HepG2 (cell line): ENCODE data around the gene CLIC1. TPM values are rescaled to one million over a fixed set of nuclear protein-coding genes. Genes with fewer than 3 reads are reported as not detected.
A peak's percentile ranks its signal among the peaks of the same experiment; 100 is the strongest.

ENCODE experiments used
- ARNTL ChIP-seq: sonication (generic); formaldehyde crosslinking; IDR thresholded peaks from 2 replicates; pipeline ENCODE4 v1.4.0; 2020; ENCODE audit warnings: mild to moderate bottlenecking, missing genetic modification reagents
- CBX2 ChIP-seq, 2 experiments: fragments of 200-600 bp in 1 of 2; sonication (generic); formaldehyde crosslinking in 1 of 2; IDR thresholded peaks; 2 replicates each; pipeline versions ENCODE4 v1.7.0 to v1.8.1; 2018 to 2022; ENCODE audit warnings: low read depth in 2 of 2, low read length in 1 of 2, mild to moderate bottlenecking in 1 of 2, missing genetic modification reagents in 1 of 2
- HCFC1 ChIP-seq: fragments of 150-350 bp; IDR thresholded peaks from 2 replicates; pipeline ENCODE4 v1.6.1; 2014; ENCODE audit warnings: low read depth, low read length
- KDM5B ChIP-seq: sonication (generic); formaldehyde crosslinking; IDR thresholded peaks from 2 replicates; pipeline ENCODE4 v1.4.0; 2020; ENCODE audit warnings: missing genetic modification reagents, mild to moderate bottlenecking, borderline replicate concordance
- MEIS2 ChIP-seq: sonication (generic); formaldehyde crosslinking; IDR thresholded peaks from 2 replicates; pipeline ENCODE4 v1.9.0; 2021; ENCODE audit warnings: mild to moderate bottlenecking, missing genetic modification reagents
- PPARG ChIP-seq: conservative IDR thresholded peaks from 2 replicates; pipeline ENCODE4 v1.6.1; 2016; ENCODE audit warnings: missing biosample characterization, missing genetic modification reagents
- RARG ChIP-seq: sonication (generic); formaldehyde crosslinking; IDR thresholded peaks from 2 replicates; pipeline ENCODE4 v1.4.0; 2020; ENCODE audit warnings: low read depth, mild to moderate bottlenecking, missing genetic modification reagents
- TFAP4 ChIP-seq: sonication (generic); IDR thresholded peaks from 2 replicates; pipeline ENCODE4 v1.6.1; 2016; ENCODE audit warnings: low read depth, borderline replicate concordance
- ZFP36L1 ChIP-seq: sonication (generic); formaldehyde crosslinking; IDR thresholded peaks from 2 replicates; pipeline ENCODE4 v1.8.0; 2022; ENCODE audit warnings: mild to moderate bottlenecking, missing genetic modification reagents, moderate library complexity
- ZNF143 ChIP-seq: sonication (generic); formaldehyde crosslinking; IDR thresholded peaks from 2 replicates; pipeline ENCODE4 v1.4.0; 2020; ENCODE audit warnings: missing genetic modification reagents
- ZNF326 ChIP-seq: sonication (generic); formaldehyde crosslinking; IDR thresholded peaks from 2 replicates; pipeline ENCODE4 v1.4.0; 2020; ENCODE audit warnings: missing genetic modification reagents, borderline replicate concordance
- ZNF609 ChIP-seq: sonication (generic); formaldehyde crosslinking; IDR thresholded peaks from 2 replicates; pipeline ENCODE4 v1.4.0; 2020; ENCODE audit warnings: mild to moderate bottlenecking, missing genetic modification reagents, borderline replicate concordance
- ZNF614 ChIP-seq: IDR thresholded peaks from 2 replicates; pipeline ENCODE4 v1.6.1; 2018; ENCODE audit warnings: missing biosample characterization, missing genetic modification reagents, inconsistent platforms, borderline replicate concordance
- ZNF646 ChIP-seq: sonication (generic); formaldehyde crosslinking; IDR thresholded peaks from 2 replicates; pipeline ENCODE4 v1.9.0; 2021; ENCODE audit warnings: mild to moderate bottlenecking, missing genetic modification reagents
- ZNF839 ChIP-seq: sonication (generic); formaldehyde crosslinking; IDR thresholded peaks from 2 replicates; pipeline ENCODE4 v1.4.0; 2020; ENCODE audit warnings: missing genetic modification reagents, mild to moderate bottlenecking, borderline replicate concordance
- polyA plus RNA-seq, 8 experiments: library from polyadenylated mRNA; depleted of rRNA in 3 of 8; stranded (reverse) in 7 of 8; unstranded in 1 of 8; fragments of >200 nt; fragmentation: Illumina TruSeq in 4 of 8; extraction: Trizol in 4 of 8; gene quantifications; 2 replicates each; pipeline versions ENCODE4 v1.2.1 to v1.2.3, GENCODE V29; 2011 to 2016; ENCODE audit warnings: low read depth in 4 of 8, missing spikeins in 1 of 8, mixed read lengths in 1 of 8; ENCODE audit not compliant: insufficient read depth in 1 of 8
- total RNA-seq, 5 experiments: library from RNA; depleted of rRNA; stranded (reverse); fragments of >200 nt; fragmentation: Illumina TruSeq; extraction: Trizol; gene quantifications; 2 replicates each; pipeline ENCODE4 v1.2.3, GENCODE V29; 2016; ENCODE audit warnings: low read depth in 1 of 5

Gene CLIC1
- total and polyA plus RNA-seq, 2 of the 13 experiments (the other 11 are each of a cell fraction or from before 2014, with no cell fraction given): 602 to 891 TPM

GRCh38 chr6:31776989-31777666 lies 40.8 kb upstream of the CLIC1 start, which contains the start of gene VWA7 (continued):
- TF ChIP-seq ZNF646 (CRISPR knock-in tag): no peak
- no peak for TF ChIP-seq HCFC1
- TF ChIP-seq RARG (CRISPR knock-in tag): no peak
- 0 out of 2 replicates have a peak, but pooled peaks have one; percentile 49 for TF ChIP-seq ZNF614 (CRISPR knock-in tag)
- 0 out of 2 replicates have a peak, but pooled peaks have one; percentile 58 for TF ChIP-seq ZNF326 (CRISPR knock-in tag)
- peak; percentile 16; the same call in 1 of the 2 replicates for TF ChIP-seq MEIS2 (CRISPR knock-in tag)
- no peak for TF ChIP-seq ZFP36L1 (CRISPR knock-in tag)
- TF ChIP-seq ZNF609 (CRISPR knock-in tag): no peak
- no peak for TF ChIP-seq ZNF839 (CRISPR knock-in tag)
- peak; percentile 17; the same call in 1 of the 2 replicates for TF ChIP-seq ZNF143 (CRISPR knock-in tag)
- TF ChIP-seq CBX2 (IDR thresholded peaks at IDR 0.05; ENCODE audit: low read depth, low read length): no peak
- TF ChIP-seq CBX2 (CRISPR knock-in tag; IDR thresholded peaks at IDR 0.05; ENCODE audit: low read depth): no peak
- TF ChIP-seq KDM5B: peak; percentile 58; the same call in 1 of the 2 replicates
- TF ChIP-seq TFAP4: peak; percentile 66; the same call in 1 of the 2 replicates
- peak; percentile 62 for TF ChIP-seq PPARG (CRISPR knock-in tag)
- no peak for TF ChIP-seq ARNTL (CRISPR knock-in tag)
